RWPE2 (cell line): ENCODE data around the gene PRDM16.

Experiments used
- ATAC-seq: fragments of 200-7000 bp; cut with Tn5 transposase; 3 replicates; pipeline ENCODE4 v1.9.1; 2021; ENCODE audit warnings: low read depth
- DNase-seq: peaks from one replicate; pipeline ENCODE4 v3.0.0-alpha.2; 2020; ENCODE audit warnings: low spot score
- H3K27ac ChIP-seq: fragments of 450-650 bp; 2 replicates; pipeline ENCODE4 v1.5.1; 2017; ENCODE audit warnings: mild to moderate bottlenecking; ENCODE audit not compliant: poor library complexity, severe bottlenecking
- H3K27me3 ChIP-seq: fragments of 250-450 bp; sonication (Bioruptor Pico); 2 replicates; pipeline ENCODE4 v1.5.1; 2021; ENCODE audit warnings: mild to moderate bottlenecking, moderate library complexity; ENCODE audit not compliant: insufficient read depth, poor library complexity, severe bottlenecking
- H3K36me3 ChIP-seq: fragments of 250-450 bp; sonication (Bioruptor Pico); 2 replicates; pipeline ENCODE4 v1.5.1; 2020; ENCODE audit warnings: low read depth, mild to moderate bottlenecking, moderate library complexity
- H3K4me1 ChIP-seq: fragments of 250-450 bp; sonication (Bioruptor Pico); 2 replicates; pipeline ENCODE4 v1.5.1; 2021; ENCODE audit warnings: mild to moderate bottlenecking, moderate library complexity; ENCODE audit not compliant: insufficient read depth, poor library complexity, severe bottlenecking
- H3K4me3 ChIP-seq: fragments of 250-450 bp; sonication (Bioruptor Pico); 2 replicates; pipeline ENCODE4 v1.5.1; 2021; ENCODE audit warnings: mild to moderate bottlenecking, moderate library complexity; ENCODE audit not compliant: severe bottlenecking
- H3K9me3 ChIP-seq: fragments of 250-450 bp; sonication (Bioruptor Pico); 2 replicates; pipeline ENCODE4 v1.5.1; 2021; ENCODE audit warnings: mild to moderate bottlenecking, moderate library complexity; ENCODE audit not compliant: severe bottlenecking
- CTCF ChIP-seq: fragments of 450-650 bp; IDR thresholded peaks from one replicate; pipeline ENCODE4 v1.5.1; 2017; ENCODE audit warnings: mild to moderate bottlenecking, moderate library complexity; ENCODE audit not compliant: poor library complexity, severe bottlenecking

Gene PRDM16

GRCh38 chr1:3398396-3399140 is 329.6 kb downstream of the PRDM16 start:
- Histone ChIP-seq H3K27me3 (peaks cover 49% of the 10 kb centered on the region), H3K9me3 (no peaks in the 10 kb centered on the region)

GRCh38 chr1:3399732-3400131 is 330.7 kb downstream of the PRDM16 start:
- ATAC-seq: no peak
- Histone ChIP-seq H3K27me3 (peaks cover 38% of the 10 kb centered on the region), H3K9me3 (no peaks in the 10 kb centered on the region), H3K4me1 (no peaks in the 10 kb centered on the region), H3K27ac (no peak overlapping the region), H3K36me3 (no peaks in the 10 kb centered on the region), H3K4me3 (no peak overlapping the region)
- no peak for TF ChIP-seq CTCF
- DNase-seq: no peak

More at GRCh38 chr1:3398396-3399140, 329.6 kb downstream of the PRDM16 start:
- H3K4me3 ChIP-seq: no peak overlapping the region
- ATAC-seq (no peak), DNase-seq (no peak)
- H3K27ac ChIP-seq: no peak overlapping the region
- no peak for TF ChIP-seq CTCF
- H3K36me3 ChIP-seq: no peaks in the 10 kb centered on the region
- no peaks in the 10 kb centered on the region for H3K4me1 ChIP-seq

- Histone ChIP-seq H3K4me3 (no peak overlapping the region), H3K27ac (no peak overlapping the region), H3K9me3 (no peaks in the 10 kb centered on the region), H3K4me1 (no peaks in the 10 kb centered on the region), H3K27me3 (peaks cover 23% of the 10 kb centered on the region), H3K36me3 (no peaks in the 10 kb centered on the region)
- no peak for DNase-seq
- TF ChIP-seq CTCF: no peak
- no peak for ATAC-seq
Measured at GRCh38 chr1:3401585-3402257, 332.7 kb downstream of the PRDM16 start.

GRCh38 chr1:3402258-3403010 is 333.4 kb downstream of the PRDM16 start:
- no peaks in the 10 kb centered on the region for H3K36me3 ChIP-seq
- no peaks in the 10 kb centered on the region for H3K4me1 ChIP-seq
- DNase-seq: no peak
- H3K27ac ChIP-seq: no peak overlapping the region
- peaks cover 16% of the 10 kb centered on the region for H3K27me3 ChIP-seq
- ATAC-seq: no peak
- no peaks in the 10 kb centered on the region for H3K9me3 ChIP-seq
- no peak for TF ChIP-seq CTCF
- no peak overlapping the region for H3K4me3 ChIP-seq
